ENCODE results near the gene IDH3G.
A peak's percentile ranks its signal among the peaks of the same experiment; 100 is the strongest.

Gene IDH3G

GRCh38 chrX:153794897-153795816, 982 bp upstream of the IDH3G start:
- Mint-ChIP-seq H3K27ac (ENCODE audit: low read depth) (peak overlapping the region; percentile 95), H3K9me3 (no peaks in the 10 kb centered on the region), H3K4me1 (peaks cover 15% of the 10 kb centered on the region), H3K27me3 (no peaks in the 10 kb centered on the region), H3K4me3 (peak overlapping the region; percentile 88), H3K36me3 (ENCODE audit: insufficient read depth) (peaks cover 15% of the 10 kb centered on the region)
- peak; percentile 18 for ATAC-seq (replicated peaks; ENCODE audit: extremely low read depth, poor library complexity, severe bottlenecking)
- DNase-seq (ENCODE audit: low spot score in 2 of 2), result no peak

- DNase-seq (ENCODE audit: low spot score in 2 of 2), result no peak
- no peaks in the 10 kb centered on the region for H3K27me3 Mint-ChIP-seq
- no peak for ATAC-seq (replicated peaks; ENCODE audit: extremely low read depth, poor library complexity, severe bottlenecking)
Measured at GRCh38 chrX:153793291-153793690, 884 bp downstream of the IDH3G start.

DNA sequence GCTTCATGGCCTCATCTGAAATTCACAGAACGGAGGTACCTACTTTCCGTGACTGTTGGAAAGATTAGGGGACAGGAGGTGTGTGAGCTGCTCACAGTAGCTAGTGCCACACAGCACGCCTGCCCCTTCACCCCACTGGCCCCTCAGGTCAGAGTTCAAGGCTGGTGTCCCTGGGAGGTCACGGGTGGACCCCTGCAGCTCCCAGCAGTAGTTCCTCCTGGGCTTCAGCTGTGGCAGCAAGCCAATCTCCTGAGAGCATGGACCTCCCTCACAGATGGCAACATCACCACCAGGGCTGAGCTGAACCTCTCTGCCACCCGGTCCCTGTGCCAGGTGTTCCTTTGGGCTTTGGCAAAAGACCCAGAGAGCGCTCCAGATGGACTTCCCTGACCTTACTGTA, 1.8 kb downstream of the IDH3G start:
- DNase-seq (ENCODE audit: low spot score in 2 of 2) (no peak), ATAC-seq (replicated peaks; ENCODE audit: extremely low read depth, poor library complexity, severe bottlenecking) (no peak)
- Mint-ChIP-seq H3K27ac (ENCODE audit: low read depth) (no peak overlapping the region), H3K4me3 (no peak overlapping the region), H3K4me1 (peaks cover 15% of the 10 kb centered on the region), H3K27me3 (no peaks in the 10 kb centered on the region), H3K9me3 (no peaks in the 10 kb centered on the region), H3K36me3 (ENCODE audit: insufficient read depth) (peaks cover 19% of the 10 kb centered on the region)

More at GRCh38 chrX:153793291-153793690, 884 bp downstream of the IDH3G start:
- no peaks in the 10 kb centered on the region for H3K9me3 Mint-ChIP-seq
- H3K4me3 Mint-ChIP-seq, result peak overlapping the region; percentile 88
- peak overlapping the region; percentile 64 for H3K27ac Mint-ChIP-seq (ENCODE audit: low read depth)
- H3K36me3 Mint-ChIP-seq (ENCODE audit: insufficient read depth), result peaks cover 16% of the 10 kb centered on the region
- H3K4me1 Mint-ChIP-seq, result peaks cover 15% of the 10 kb centered on the region

DNA sequence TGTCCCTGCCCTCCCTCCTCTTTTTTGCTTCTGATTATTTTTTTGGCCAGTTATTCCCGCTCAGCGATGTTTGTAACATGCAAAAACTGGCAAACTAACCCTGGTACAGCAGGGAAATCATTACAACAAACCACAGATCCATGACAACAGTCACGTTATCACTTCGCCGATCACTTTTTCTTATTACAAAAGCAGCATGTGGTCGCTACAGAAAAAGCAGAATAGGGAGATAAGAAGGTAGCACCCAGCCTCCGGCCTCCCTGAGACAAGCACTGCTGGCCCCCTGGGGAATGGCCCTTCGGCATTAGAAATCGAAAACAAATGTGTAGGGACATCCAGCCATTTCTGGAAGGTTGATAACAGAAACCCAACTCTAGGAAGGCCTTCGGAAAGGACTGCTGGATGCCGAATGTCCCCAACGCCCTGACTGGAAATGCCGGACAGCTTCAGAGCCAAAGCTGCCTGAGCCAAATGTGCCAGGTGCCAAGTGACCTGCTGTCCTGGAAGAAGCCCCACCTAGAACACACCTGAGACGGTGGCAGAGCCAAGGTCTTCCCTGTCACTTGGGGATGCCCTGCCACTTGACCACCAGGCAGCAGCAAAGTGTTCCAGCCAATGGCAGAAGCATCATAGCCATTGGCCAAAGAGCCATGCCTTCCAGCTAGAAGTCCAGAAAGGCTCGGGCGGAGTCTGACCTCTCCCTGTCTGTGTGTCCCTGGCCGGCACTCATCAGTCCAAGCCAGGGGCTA, 2.9 kb downstream of the IDH3G start:
- no peaks in the 10 kb centered on the region for H3K27me3 Mint-ChIP-seq
- H3K4me3 Mint-ChIP-seq, result no peak overlapping the region
- no peak overlapping the region for H3K27ac Mint-ChIP-seq (ENCODE audit: low read depth)
- no peak for DNase-seq (ENCODE audit: low spot score in 2 of 2)
- peaks cover 14% of the 10 kb centered on the region for H3K4me1 Mint-ChIP-seq
- no peaks in the 10 kb centered on the region for H3K9me3 Mint-ChIP-seq
- no peak for ATAC-seq (replicated peaks; ENCODE audit: extremely low read depth, poor library complexity, severe bottlenecking)
- peaks cover 21% of the 10 kb centered on the region for H3K36me3 Mint-ChIP-seq (ENCODE audit: insufficient read depth)

GRCh38 chrX:153789654-153790053, 4.5 kb downstream of the IDH3G start:
- Mint-ChIP-seq H3K27me3 (no peaks in the 10 kb centered on the region), H3K27ac (ENCODE audit: low read depth) (no peak overlapping the region), H3K4me1 (peaks cover 10% of the 10 kb centered on the region), H3K4me3 (no peak overlapping the region), H3K9me3 (no peaks in the 10 kb centered on the region), H3K36me3 (ENCODE audit: insufficient read depth) (peaks cover 22% of the 10 kb centered on the region)
- DNase-seq (ENCODE audit: low spot score in 2 of 2) (no peak), ATAC-seq (replicated peaks; ENCODE audit: extremely low read depth, poor library complexity, severe bottlenecking) (no peak)

DNA sequence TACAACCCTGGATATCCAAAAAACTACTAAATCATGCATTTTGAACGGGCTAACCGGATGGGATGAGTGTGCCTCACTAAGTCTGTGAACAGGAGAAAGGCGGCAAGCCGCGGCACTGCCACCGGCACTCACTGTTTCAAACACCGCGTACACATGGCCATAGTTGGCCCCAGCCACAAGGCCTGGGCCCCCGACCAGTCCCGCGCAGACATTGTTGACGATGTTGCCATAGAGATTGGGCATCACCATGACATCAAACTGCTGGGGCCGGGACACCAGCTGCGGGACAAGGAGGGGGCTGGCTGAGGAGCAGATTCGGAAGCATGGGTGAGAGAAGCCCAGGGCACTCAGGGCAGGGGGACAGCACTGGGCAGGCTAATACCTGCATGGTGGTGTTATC, 7.5 kb downstream of the IDH3G start:
- Mint-ChIP-seq H3K9me3 (no peaks in the 10 kb centered on the region), H3K36me3 (ENCODE audit: insufficient read depth) (peaks cover 15% of the 10 kb centered on the region), H3K27ac (ENCODE audit: low read depth) (no peak overlapping the region), H3K27me3 (no peaks in the 10 kb centered on the region), H3K4me3 (no peak overlapping the region), H3K4me1 (no peaks in the 10 kb centered on the region)
- DNase-seq (ENCODE audit: low spot score in 2 of 2) (no peak), ATAC-seq (replicated peaks; ENCODE audit: extremely low read depth, poor library complexity, severe bottlenecking) (no peak)

GRCh38 chrX:153784325-153784967, 9.7 kb downstream of the IDH3G start:
- ATAC-seq (replicated peaks; ENCODE audit: extremely low read depth, poor library complexity, severe bottlenecking), result no peak
- H3K36me3 Mint-ChIP-seq (ENCODE audit: insufficient read depth), result peaks cover 15% of the 10 kb centered on the region

DNA sequence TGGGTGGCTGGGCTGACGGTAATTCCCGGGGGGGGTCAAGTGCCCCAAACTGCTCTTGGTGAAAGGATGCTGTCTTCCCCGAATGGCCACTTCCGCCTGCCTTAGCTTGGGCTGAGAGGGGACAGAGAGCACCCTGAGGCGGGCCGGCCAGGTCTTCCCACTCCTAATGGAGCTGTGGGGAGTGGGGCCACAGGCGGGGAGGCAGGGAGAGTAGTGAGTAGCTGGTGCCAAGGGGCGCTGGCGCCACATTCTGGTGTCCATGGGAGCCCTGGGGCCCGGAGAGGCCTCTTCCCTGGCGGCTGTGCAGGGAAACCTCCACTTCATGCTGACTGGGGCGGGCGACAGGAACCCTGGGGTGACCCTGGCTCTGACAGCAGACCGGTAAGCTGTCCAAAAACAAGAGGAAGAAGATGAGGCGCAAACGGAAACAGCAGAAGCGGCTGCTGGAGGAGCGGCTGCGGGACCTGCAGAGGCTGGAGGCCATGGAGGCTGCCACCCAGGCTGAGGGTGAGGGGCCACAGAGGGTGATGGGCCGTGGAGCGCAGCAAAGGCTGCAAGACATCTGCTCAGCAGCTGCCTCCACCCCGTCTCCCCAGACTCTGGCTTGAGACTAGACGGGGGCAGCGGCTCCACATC, 10.7 kb downstream of the IDH3G start:
- H3K36me3 Mint-ChIP-seq (ENCODE audit: insufficient read depth), result peaks cover 13% of the 10 kb centered on the region
- H3K4me3 Mint-ChIP-seq, result no peak overlapping the region
- H3K4me1 Mint-ChIP-seq, result peaks cover 9% of the 10 kb centered on the region
- ATAC-seq (replicated peaks; ENCODE audit: extremely low read depth, poor library complexity, severe bottlenecking) (no peak), DNase-seq (ENCODE audit: low spot score in 2 of 2) (no peak)
- H3K9me3 Mint-ChIP-seq, result no peaks in the 10 kb centered on the region
- peaks cover 10% of the 10 kb centered on the region for H3K27me3 Mint-ChIP-seq
- no peak overlapping the region for H3K27ac Mint-ChIP-seq (ENCODE audit: low read depth)

More at GRCh38 chrX:153784325-153784967, 9.7 kb downstream of the IDH3G start:
- Mint-ChIP-seq H3K27ac (ENCODE audit: low read depth) (no peak overlapping the region), H3K27me3 (peaks cover 9% of the 10 kb centered on the region), H3K9me3 (no peaks in the 10 kb centered on the region), H3K4me3 (no peak overlapping the region), H3K4me1 (peaks cover 9% of the 10 kb centered on the region)
- no peak for DNase-seq (ENCODE audit: low spot score in 2 of 2)

DNA sequence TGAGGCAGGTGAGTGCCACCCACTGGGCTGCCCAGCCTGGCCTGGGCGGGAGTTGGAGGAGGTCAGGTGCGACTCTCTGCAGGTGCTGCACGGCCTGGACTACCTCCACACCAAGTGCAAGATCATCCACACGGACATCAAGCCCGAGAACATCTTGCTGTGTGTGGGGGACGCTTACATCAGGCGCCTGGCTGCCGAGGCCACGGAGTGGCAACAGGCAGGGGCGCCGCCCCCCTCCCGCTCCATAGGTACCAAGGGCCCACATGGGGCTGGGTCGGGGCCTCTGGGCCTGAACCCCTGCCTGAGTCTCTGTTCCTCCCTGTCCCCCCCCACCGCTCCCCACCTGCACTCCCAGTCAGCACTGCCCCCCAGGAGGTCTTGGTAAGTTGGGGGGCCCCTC, 11.3 kb downstream of the IDH3G start:
- peaks cover 11% of the 10 kb centered on the region for H3K36me3 Mint-ChIP-seq (ENCODE audit: insufficient read depth)
- H3K4me1 Mint-ChIP-seq, result peaks cover 9% of the 10 kb centered on the region
- DNase-seq (ENCODE audit: low spot score in 2 of 2) (no peak), ATAC-seq (replicated peaks; ENCODE audit: extremely low read depth, poor library complexity, severe bottlenecking) (no peak)
- no peak overlapping the region for H3K4me3 Mint-ChIP-seq
- H3K27me3 Mint-ChIP-seq, result peaks cover 10% of the 10 kb centered on the region
- H3K9me3 Mint-ChIP-seq, result no peaks in the 10 kb centered on the region
- no peak overlapping the region for H3K27ac Mint-ChIP-seq (ENCODE audit: low read depth)

DNA sequence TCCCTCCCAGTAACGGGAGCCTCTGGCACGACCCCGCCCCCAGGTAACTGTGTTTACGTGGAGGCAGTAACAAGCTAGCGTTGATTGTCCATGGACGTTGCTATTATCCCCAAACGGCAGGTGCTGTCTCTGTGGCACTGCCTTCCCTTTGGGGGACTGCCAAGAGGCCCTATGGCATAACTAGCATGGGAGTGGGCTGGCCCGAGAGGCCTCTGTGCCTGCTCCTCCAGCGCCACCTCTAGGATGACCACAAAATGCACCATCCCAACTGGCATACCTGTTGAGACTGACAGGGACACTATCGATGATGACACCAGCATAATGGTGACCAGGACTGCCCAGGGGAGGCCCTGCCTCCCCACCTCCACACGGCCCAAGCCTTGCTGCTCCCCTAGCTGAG, 11.9 kb downstream of the IDH3G start:
- ATAC-seq (replicated peaks; ENCODE audit: extremely low read depth, poor library complexity, severe bottlenecking) (no peak), DNase-seq (ENCODE audit: low spot score in 2 of 2) (no peak)
- Mint-ChIP-seq H3K4me3 (no peak overlapping the region), H3K4me1 (peaks cover 9% of the 10 kb centered on the region), H3K27ac (ENCODE audit: low read depth) (no peak overlapping the region), H3K36me3 (ENCODE audit: insufficient read depth) (peaks cover 10% of the 10 kb centered on the region), H3K27me3 (peaks cover 10% of the 10 kb centered on the region), H3K9me3 (no peaks in the 10 kb centered on the region)

- no peak overlapping the region for H3K4me3 Mint-ChIP-seq
- H3K36me3 Mint-ChIP-seq (ENCODE audit: insufficient read depth), result peaks cover 5% of the 10 kb centered on the region
- H3K9me3 Mint-ChIP-seq, result no peaks in the 10 kb centered on the region
- H3K27me3 Mint-ChIP-seq, result peaks cover 10% of the 10 kb centered on the region
- DNase-seq (ENCODE audit: low spot score in 2 of 2) (no peak), ATAC-seq (replicated peaks; ENCODE audit: extremely low read depth, poor library complexity, severe bottlenecking) (no peak)
- H3K4me1 Mint-ChIP-seq, result peaks cover 9% of the 10 kb centered on the region
- H3K27ac Mint-ChIP-seq (ENCODE audit: low read depth), result no peak overlapping the region
Measured at GRCh38 chrX:153781428-153782047, 12.6 kb downstream of the IDH3G start.

Data from central memory CD8-positive, alpha-beta T cell (primary cell).